Cardiac fibroblast (primary cell): Measurements from ENCODE around the gene ABLIM3.
A peak's percentile ranks its signal among the peaks of the same experiment; 100 is the strongest.

Experiments used
- DNase-seq, 2 donors: peaks; one replicate each; pipeline versions ENCODE4 v3.0.0 to v3.0.0-alpha.2; 2010; ENCODE audit warnings: low read depth in 2 of 2
- H3K4me3 ChIP-seq, 2 donors: replicated peaks in 1 of 2; 1 replicate in 1 of 2; 2 replicates in 1 of 2; pipeline ENCODE4 v1.5.1; 2011; ENCODE audit warnings: low read depth in 2 of 2, low read length in 2 of 2, mild to moderate bottlenecking in 2 of 2, moderate library complexity in 1 of 2
- CTCF ChIP-seq: IDR thresholded peaks from one replicate; pipeline ENCODE4 v1.5.1; 2011; ENCODE audit warnings: low read depth, mild to moderate bottlenecking, low read length, inconsistent platforms

ABLIM3 gene

GRCh38 chr5:149212198-149212951, 71.1 kb downstream of the ABLIM3 start:
- DNase-seq: peak; percentile 95 to 97
- H3K4me3 ChIP-seq: no peak overlapping the region
- TF ChIP-seq CTCF: no peak

- DNase-seq: no peak
- TF ChIP-seq CTCF: no peak
Measured at GRCh38 chr5:149213264-149213880, 72.1 kb downstream of the ABLIM3 start.

GRCh38 chr5:149215478-149216090, 74.3 kb downstream of the ABLIM3 start:
- peak; percentile 46 to 65 for DNase-seq
- H3K4me3 ChIP-seq: no peak overlapping the region

More at GRCh38 chr5:149213264-149213880, 72.1 kb downstream of the ABLIM3 start:
- no peak overlapping the region for H3K4me3 ChIP-seq

GRCh38 chr5:149216496-149216895, 75.2 kb downstream of the ABLIM3 start:
- no peak for TF ChIP-seq CTCF
- DNase-seq: no peak
- H3K4me3 ChIP-seq: no peak overlapping the region

More at GRCh38 chr5:149215478-149216090, 74.3 kb downstream of the ABLIM3 start:
- no peak for TF ChIP-seq CTCF

- no peak overlapping the region for H3K4me3 ChIP-seq
- TF ChIP-seq CTCF: no peak
- no peak for DNase-seq
Measured at GRCh38 chr5:149217096-149217802, 76.0 kb downstream of the ABLIM3 start.

GRCh38 chr5:149217803-149218155, 76.5 kb downstream of the ABLIM3 start:
- no peak for TF ChIP-seq CTCF
- H3K4me3 ChIP-seq: no peak overlapping the region
- DNase-seq: no peak
